Ecto neural progenitor cell (in vitro differentiated cells): ENCODE data around the gene ITGA11.
A peak's percentile ranks its signal among the peaks of the same experiment; 100 is the strongest.

Source experiments
- DNase-seq: peaks from one replicate; pipeline ENCODE4 v3.0.0-alpha.2; 2018; ENCODE audit warnings: low spot score

ITGA11 gene

DNA sequence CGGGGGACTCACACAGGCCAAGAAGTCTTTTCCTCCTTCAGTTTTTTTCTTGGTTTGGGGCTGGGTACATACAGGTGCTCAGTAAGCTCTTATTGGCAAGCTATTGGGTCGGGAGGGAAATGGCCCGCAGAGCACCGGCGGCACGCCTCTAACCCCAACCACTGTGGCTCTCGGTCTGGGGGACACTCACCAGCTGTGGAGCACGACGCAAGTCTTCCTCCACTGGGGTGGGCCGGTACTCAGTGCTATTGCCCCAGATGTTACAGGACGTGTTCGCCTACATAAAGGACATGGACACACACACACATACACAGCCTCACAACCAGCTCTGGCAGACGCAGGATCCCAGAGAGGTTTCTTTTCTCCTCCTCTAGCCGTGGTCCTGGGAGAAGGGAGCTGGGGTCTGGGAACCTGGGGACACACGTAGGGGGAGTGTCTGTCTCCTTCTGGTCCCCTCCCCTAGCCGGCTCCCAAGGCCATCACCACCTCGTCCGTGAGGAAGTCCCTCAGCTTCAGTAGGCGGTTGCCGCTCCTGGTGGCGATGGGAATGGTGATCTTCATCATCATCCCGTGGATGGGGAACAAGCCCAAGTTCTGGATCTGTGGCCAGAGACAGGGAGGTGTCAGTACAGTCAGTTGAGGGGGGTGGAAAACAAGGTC is 121.0 kb downstream of the ITGA11 start:
- DNase-seq, result peak; percentile 47

DNA sequence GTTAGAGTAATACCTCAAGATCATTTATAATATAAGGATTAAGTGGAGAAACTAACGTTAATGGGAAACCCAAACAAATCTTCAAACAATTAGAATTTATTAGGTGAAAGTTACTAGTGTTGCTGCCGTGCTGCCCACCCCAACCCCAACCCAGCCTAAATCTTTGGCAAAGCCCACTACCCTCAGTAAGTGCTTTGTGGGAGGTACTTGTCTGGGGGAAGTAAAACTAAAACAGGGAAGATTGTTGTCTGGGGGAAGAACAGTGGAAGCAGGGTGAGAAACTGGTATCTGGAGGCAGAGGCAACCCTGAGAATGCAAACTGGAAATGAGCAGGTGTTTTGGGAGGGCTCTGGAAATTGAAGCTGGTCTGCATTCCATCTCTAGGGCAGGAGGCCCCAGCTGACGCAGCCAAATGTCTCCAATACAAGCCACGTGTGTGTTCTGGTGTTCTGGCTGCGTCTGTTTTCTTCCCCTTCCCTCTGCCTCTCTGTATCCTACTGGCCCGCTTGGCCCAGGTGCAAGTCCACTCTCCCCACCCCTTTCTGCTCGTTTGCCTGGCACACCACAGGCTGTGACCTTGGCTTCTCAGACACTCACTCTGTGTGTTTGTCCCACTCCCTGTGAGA is 121.7 kb downstream of the ITGA11 start:
- DNase-seq, result peak; percentile 32

DNA sequence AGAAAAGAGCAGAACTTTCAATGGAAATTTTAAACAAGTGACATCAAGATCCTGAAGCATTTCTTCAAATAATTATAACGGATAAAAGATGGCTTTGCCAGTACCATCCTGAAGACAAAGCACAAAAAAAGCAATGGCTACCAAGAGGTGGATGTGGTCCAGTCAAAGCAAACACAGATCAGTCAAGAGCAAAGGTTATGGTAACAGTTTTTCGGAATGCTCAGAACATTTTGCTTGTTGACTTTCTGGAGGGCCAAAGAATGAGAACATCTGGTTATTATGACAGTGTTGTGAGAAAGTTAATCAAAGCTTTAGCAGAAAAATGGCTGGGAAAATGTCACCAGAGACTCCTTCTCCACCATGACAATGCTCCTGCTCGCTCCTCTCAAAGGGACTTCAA is 122.9 kb downstream of the ITGA11 start:
- no peak for DNase-seq

DNA sequence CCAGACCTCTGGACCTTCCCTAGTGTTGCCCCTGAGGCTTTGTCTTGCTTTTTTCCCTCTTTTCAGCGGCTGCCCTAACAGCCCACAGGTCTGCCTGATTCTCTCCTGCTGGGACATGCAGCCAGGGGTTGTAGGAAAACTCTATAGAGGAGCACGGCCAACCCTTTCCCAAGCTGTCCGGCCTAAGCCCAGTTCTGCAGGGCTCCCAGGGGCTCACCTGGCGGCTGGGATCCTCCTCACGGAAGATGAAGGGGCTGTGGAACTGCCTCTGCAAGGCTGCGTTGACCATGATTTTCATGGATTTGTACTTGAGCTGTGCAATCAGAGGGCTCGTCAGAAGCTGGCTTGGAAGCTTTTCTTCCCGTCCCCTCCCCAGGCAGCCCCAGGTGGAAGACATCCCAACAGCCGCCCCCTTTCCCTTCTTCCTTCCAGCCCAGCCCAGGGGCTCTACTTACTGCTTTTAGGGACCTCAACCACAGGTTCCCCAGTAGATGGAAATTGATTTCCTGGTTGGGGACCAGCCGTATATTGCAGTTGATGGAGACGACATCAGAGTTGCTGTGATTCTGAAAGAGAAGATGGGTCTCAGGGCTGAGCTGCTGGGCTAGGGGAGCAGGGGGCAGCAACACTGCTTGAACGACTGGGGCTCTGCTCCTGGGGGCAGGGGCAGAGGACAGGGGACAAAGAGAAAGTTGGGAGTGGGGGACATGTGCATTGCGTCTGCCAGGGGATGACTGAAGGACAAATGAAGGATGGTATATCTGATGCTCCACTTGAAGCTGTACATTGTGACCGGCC is 124.6 kb downstream of the ITGA11 start:
- DNase-seq, result no peak

DNA sequence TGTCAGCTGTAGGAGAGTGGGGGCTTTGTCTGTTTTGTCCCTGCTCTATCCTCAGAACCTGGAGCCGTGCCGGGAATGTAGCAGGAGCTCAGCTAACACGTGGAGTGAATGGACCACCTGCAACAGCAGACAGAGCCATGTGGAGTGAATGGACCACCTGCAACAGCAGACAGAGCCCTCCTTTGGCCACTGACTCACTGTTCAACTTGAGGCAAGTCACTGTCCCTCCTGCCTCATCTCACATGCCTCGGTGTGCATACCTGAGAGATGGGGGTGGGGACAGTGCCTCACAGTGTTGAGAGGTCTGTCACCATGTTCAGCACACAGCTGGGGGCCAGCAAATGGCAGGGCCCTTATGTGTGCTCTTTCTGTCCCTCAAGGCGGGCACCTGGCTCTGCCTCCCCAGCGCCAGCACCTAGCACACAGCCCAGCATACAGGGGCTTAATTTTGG is 126.5 kb downstream of the ITGA11 start:
- no peak for DNase-seq

DNA sequence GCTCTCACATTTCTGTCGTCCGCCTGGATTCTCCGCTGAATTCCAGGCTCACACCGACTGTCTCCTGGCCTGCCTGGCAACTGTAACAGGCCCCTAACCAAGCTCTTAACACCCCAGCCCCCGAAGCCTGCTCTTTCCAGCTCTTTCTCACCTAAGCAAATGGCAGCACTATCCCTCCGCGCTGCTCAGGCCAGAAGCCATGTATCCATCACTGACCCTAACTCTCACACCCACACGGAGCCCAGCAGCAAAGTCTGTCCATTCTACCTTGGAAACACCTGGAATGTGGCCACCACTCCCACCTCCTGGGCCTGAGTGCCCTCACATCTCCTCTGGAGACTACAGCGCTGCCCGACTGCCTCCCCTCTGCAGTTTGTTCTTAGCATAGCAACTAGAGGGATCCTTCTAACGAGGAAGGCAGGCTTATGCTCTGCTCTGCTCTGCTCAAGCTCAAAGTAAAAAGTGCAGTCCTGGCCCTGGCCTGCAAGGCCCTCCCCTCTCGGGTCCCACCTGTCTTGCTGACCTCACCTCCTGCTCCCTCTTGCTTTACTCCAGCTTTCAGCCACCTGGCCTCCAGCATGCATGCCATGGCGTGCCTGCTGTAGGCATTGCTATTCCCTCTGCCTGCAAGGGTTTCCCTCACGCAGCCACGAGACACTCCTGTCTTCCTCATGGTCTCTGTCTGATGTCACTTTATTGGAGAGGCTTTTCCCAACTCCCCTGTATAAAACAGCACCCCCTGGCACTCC is 127.2 kb downstream of the ITGA11 start:
- DNase-seq, result no peak

DNA sequence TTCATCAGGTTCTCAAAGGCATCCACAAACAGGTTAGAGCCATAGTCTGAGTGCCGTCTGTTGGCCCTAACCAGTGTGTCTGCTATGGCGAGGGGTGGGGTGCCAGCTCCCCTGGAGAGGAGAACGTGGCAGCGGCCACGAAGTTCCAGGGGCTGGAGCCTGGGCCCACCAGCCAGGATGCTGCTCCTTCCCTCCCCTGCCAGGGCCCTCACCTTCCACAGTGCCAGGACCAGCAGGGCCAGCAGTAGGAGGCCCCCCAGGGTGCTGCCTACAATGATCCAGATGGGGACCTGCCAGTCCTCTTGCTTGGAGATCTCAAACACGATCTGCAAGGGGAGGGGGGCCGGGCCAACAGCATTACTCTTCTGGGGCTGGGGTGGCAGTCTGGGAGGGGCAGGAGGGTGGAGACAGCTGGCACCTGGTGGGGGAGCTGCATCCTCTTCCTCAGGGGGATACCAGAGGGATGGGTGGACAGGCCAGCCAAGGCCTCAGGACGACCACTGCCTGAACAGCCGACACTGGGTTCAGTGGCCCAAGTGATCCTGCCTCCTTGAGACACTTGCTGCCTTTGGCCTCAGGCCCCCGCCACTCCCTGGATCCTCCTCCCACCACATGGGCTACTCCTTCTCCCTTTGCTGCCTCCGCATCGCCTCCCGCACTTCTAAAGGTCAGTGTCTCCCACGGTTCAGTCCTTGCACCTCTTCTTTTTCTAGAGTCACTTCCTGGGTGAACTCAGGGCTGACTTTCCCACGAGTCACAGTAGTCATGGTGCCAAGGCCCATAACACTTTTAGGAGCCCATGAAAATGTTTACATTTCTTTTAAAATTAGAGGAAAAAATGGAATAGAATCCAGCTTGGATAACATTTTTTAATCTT is 128.2 kb downstream of the ITGA11 start:
- no peak for DNase-seq

DNA sequence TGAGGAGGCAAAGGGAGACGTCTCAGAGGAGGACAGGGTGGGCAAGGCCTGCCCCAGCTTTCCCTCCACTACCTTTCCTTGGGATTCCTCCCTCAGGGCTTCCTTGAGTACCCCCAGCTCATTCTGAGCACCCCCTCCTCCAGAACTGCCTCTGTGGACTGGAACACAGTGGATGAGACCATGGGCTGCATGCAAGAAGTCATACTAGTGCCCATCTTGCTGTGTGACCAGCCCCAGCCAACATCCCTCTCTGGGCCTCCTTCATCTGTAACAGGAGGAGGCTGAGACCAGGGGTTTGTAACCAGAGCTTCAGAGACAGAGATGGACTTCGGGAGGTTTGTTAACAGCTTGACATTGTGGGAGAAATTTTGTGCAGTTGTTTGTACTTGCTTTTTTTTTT is 128.8 kb downstream of the ITGA11 start:
- DNase-seq, result no peak

DNA sequence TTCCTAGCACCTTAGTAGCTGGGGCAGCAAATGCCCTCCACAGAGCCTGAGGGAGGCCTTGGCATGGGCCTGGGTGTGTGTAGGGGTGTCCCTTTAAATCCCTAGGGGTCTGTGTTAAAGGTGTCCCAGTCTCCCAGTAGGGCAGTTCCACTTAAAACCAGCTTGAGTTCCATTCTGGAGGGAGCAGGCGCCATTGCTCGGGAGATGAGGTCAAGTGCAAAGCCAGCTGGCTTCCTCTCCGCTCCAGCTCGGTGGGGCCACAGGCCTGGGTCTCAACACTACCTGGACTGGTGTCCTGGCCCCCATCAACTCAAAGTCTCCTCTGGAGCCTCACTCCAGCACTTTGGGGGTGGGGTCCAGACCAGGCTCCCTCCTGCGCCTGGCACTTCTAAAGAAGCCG is 129.2 kb downstream of the ITGA11 start:
- DNase-seq, result no peak

DNA sequence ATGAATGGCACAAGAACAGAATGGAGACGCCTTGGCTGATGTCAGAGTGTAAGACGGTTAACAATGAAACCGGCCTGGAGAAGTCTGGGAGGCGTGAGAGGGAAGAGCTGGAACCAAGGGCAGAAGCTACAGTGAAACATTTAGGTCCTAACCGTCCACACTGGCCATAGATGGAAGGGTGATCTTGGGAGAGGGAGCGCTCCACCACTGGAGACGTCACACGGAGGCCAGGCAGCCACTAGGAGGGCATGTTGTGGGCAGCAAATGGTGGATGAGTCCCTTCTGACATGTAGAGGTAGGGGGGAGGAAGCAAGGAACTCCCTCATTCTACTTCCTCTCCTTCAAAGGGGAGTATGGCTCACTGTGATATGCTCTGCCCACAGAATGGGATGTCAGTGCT is 130.7 kb downstream of the ITGA11 start:
- DNase-seq, result no peak

DNA sequence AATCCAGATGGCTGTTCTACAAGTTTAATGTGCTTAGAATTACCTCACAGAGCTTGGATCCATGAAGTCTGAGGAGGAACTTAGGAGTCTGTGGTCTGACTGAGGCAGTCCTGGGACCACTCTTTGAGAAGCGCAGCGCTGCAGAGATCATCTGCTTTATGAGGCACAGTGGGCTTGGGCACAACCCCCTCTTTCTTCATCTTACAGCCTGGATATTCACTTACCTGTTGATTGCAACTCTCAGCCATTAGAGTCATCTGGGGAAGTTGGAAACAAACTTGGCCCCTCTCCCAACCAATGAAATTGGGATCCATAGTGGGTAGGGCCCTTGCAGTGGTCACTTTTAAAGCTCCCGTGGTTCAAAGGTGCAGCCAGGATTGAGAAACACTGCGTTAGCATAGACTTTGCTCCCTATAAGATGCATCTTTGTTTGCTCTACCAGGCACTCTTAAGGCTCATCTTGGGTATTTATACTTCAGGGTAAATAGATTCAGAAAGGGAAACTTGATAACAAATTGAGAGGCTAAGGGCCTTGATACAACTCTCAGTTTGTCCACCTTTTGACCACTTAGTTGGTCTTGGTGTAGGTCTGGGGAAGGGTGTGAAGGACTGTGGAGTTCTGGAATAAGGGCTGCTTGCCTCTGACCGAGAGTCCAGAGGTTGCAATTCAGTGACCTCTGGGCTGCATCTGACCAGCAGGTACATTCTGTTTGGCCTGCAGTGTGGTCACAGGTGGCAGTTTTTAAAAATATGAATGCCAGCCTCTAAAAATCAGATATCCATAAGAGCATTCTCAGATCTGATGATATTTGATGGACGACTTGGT is 131.6 kb downstream of the ITGA11 start:
- no peak for DNase-seq

DNA sequence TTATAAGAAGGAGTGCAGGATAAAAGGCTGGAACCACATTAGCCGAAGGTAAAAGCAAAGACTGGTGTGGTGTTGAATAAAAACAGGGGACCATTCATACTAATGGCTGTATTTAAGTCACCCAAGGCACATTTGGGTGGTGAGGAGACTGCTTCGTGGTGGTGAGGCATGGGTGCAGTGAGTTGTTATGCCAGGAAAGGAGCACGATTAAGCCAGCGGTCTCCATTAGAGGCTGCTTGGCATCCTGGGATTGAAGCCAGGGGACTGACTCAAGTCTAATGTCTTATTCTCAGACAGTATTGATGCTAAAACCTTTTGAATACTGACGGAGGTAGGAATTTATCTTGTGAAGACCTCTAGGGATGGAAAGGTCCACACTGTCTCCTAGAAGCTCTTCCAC is 132.5 kb downstream of the ITGA11 start:
- DNase-seq, result no peak

DNA sequence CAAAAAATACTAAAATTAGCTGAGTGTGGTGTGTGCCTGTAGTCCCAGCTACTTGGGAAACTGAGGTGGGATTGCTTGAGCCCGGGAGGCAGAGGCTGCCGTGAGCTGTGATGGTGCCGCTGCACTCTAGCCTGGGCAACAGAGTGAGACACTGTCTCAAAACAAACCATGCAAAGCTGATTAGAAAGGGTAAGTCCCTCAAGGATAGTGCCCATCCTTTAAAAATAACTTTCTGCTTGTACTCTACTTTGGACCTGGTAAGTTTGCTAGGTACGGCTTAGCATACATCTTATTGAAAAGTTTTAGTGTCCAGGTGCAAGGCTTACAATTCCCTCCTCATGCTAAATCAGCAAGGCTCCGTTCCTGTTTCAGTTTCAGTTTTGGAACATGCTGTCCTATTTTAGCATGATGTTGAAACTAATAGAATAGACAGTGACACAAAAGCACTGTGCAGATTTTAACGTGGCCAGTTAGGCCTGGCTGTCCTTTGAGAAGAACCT is 133.0 kb downstream of the ITGA11 start:
- DNase-seq, result no peak

DNA sequence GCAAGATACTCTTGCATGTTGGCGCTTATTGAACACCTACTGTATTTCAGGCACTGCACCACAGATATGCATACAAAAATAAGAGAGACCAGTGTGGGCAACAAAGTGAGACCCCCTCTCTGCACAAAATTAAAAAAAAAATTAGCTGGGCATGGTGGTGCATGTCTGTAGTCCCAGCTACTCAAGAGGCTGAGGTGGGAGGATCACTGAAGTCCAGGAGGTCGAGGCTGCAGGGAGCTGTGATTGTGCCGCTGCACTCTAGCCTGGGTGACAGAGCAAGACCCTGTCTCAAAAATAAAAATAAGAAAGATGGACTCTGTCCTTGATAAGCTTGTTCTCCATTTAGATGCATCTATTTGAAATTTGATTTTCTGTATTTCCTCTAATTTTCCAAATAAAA is 133.6 kb downstream of the ITGA11 start:
- no peak for DNase-seq

DNA sequence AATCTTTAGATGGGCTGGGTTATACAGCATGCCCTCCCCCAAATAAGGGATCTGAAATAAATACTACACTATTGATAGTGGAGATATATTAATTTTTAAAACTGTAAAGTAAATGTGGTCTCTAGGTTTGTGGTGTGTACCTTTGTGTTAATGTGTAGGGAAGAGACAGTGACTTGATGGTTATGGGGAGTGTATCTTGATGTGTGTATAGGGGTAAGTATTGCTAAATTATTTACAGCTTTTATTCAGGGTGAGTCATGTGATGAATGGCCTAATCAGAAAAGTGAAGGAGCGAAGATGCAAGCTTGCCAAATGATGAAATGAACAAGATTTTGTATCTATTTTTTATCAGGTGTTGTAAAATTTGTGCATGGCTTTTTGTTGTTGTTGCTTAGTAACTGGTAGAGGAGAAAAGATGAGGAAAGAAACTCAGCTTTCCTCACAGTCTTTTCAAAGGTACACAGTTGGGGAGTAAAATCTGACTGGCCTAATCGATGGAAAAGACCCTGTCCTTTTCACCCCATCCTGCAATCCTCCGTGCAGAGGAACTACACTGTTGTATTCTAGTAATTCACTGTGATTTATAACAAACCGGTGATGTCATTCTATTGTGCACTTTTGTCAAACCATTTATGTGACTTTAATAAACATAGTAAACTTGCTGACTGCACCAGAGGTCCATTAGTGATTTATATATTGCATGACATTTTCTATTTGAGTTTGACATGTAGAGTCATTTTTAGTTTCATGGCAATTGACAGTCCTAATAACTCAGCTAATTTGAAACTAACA is 136.8 kb downstream of the ITGA11 start:
- DNase-seq, result no peak

DNA sequence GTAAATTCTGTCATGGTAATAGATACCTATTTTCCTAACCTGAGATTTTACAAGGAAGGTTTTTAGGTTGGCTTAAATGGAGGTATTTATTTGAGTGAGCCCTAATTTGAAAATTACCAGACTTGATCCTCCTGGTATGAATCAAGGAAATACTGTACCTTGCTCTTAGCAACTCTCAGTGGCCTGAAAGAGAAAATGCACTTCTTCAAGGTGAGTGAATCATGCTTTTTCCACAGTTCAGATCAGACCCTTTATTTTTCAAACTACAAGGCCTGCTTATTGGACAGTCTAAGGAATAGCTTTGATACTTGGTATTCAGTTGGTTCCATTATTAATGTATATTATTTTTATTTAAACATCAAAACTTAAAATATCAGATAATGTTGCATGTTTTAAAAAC is 139.0 kb downstream of the ITGA11 start:
- no peak for DNase-seq

DNA sequence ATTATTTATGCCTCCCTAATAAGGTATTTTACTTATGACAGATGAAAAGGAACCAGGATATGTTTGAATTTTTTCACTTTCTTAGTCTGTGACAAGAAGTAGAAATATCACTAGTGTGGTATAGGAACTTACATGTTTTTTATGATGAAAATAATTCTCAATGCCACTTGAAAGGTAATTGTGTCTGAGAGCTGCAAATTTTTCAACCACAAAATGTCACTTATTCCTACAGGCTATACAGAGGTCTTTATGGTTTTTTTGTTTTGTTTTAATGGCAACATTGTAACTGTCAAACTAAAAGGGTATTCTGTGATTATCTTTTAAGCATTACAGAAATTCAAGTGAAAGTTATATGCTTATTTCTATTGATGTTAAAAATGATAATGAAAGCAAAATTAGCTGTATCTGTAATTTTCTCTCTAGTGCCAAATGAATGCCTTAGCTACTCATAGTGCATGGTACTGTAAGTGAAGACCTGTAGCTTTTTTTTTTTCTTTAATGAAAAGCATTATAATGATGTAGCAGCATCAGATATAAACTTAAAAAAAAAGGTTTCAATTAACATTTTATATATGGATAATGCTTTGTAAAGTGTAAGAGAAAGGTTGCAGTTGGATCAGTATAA is 139.7 kb downstream of the ITGA11 start:
- no peak for DNase-seq

DNA sequence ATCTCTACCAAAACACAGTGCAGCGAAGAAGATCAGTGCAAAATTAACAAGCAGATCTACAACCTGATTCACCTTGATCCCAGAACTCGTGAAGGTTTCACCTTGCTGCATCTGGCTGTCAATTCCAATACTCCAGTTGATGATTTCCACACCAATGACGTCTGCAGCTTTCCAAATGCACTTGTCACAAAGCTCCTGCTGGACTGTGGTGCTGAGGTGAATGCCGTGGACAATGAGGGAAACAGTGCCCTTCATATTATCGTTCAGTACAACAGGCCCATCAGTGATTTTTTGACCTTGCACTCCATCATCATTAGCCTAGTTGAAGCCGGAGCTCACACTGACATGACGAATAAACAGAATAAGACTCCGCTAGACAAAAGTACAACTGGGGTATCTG is 141.2 kb downstream of the ITGA11 start:
- DNase-seq, result no peak
